Measurements from ENCODE around the gene AMMECR1.

GRCh38 chrX:110167952-110168451, 149.9 kb downstream of the AMMECR1 start:
- TF ChIP-seq, protein P1, sequence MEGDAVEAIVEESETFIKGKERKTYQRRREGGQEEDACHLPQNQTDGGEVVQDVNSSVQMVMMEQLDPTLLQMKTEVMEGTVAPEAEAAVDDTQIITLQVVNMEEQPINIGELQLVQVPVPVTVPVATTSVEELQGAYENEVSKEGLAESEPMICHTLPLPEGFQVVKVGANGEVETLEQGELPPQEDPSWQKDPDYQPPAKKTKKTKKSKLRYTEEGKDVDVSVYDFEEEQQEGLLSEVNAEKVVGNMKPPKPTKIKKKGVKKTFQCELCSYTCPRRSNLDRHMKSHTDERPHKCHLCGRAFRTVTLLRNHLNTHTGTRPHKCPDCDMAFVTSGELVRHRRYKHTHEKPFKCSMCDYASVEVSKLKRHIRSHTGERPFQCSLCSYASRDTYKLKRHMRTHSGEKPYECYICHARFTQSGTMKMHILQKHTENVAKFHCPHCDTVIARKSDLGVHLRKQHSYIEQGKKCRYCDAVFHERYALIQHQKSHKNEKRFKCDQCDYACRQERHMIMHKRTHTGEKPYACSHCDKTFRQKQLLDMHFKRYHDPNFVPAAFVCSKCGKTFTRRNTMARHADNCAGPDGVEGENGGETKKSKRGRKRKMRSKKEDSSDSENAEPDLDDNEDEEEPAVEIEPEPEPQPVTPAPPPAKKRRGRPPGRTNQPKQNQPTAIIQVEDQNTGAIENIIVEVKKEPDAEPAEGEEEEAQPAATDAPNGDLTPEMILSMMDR (IDR thresholded peaks at IDR 0.05): peak in 2 of 4 experiments; percentile 4 to 15
- TF ChIP-seq POLR2AphosphoS5 (IDR thresholded peaks at IDR 0.05): no peak
- TF ChIP-seq POLR2A (IDR thresholded peaks at IDR 0.05): no peak

Data from prostate gland (tissue), 2 donors.